ENCODE measurements around the gene ZEB1.
"Not testable (repeated sequence)": the region's sequence is repeated elsewhere in the genome, so short reads cannot be mapped to it uniquely, and the experiment has no call there.

ZEB1 gene

DNA sequence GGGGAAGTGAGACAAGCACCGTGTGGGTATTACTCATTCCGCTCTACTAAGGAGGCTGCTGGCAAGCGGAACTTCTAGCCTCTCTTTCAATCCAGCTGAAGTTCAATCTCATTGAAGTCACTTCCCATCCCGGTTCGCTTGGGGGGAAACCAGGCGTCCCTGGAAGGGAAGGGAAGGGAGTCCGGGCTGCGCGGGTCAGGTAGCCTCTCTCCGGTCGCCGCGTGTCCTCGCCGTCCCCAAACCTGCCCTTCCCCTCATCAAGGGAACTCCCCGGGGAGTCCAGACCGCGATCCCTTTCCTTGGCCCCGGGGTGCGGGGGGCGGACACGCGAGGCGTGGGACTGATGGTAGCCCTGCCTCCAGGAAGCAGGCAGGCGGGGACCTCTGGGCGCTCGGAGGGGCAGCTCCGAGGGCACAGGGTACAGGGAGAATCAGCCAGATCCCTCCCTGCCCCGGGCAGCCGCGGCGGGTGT is 598 bp upstream of the ZEB1 start:
- peak in 1 of 2 donors; percentile 53 for DNase-seq (ENCODE audit: low read depth in 2 of 2)

DNA sequence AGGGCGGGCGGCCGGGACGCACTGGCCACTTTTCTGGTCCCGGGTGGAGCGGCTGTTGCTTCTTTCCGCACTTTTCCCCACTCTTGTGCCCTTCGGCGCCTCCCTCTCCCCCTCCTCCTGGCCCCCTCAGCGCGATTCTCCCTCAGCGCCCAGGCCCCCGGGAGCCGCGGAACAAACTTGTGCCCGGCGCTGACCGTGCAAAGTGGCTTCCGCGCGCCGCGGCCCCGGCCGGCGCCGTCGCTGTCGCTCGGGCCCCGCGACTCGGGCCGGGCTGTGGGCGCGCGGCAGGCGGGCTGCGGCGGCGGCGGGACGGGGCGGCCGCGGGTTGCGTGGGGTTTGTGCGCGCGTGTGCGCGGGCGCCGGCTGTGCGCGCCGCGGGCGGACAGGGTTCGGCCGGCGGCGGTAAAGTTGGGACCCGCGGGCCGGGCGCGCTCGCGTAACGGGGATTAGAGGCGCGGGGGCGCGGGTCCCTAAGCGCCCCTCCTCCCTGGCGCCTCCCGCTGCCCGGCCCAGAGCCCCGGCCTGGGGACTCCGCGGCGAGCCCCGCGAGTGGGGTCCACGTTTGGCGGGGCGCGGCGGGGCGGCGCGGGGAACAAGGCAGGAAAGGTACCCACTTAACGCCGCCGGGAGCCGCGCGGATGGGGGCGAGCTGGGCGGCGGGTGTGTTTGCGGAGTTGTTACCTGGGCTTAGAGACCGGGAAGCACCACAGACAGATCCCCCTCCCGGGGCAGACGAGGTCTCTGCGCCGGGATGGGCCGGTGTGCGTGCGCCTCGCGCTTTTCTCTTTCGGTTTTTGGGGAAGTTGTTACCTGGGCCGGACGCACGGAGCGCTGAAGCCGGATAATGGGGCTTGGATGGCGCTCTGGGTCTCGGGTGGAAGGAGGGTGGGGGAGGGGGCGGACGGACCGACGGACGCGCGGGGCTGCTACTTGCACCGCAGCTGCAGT is 860 bp downstream of the ZEB1 start:
- peak in 1 of 2 donors; percentile 49 for DNase-seq (ENCODE audit: low read depth in 2 of 2)

DNA sequence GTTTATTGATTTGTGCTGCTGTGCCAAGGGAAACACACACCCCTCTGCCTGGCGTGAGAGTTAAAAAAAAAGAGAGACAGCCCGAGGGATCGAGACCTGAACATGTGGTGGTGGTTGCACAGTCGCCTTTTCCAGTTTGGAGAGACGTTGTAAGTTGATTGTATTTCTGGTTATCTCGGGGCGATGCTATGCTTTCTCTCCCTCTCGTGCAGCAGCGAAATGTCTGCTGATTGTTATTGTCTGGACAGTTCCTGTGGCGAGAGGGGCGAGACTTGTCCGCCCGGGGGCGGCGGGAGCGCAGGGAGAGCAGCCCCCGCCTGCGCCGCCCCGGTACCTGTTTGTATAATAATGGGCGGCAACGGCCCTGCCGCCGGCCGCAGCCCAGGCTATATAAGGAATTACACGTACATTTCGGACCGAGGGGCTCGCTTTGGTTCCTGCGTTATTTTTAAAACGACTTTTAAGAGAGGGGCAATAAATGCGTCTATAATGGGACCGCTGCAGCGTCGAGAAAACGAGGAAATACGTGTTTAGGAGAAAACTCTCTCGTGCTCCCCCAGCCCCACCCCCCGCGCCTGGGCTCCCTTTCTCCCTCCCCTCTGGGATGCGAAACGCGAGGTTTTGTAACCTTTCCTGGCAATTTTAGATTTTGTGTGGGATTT is 1.7 kb downstream of the ZEB1 start:
- DNase-seq (ENCODE audit: low read depth in 2 of 2), result no peak

DNA sequence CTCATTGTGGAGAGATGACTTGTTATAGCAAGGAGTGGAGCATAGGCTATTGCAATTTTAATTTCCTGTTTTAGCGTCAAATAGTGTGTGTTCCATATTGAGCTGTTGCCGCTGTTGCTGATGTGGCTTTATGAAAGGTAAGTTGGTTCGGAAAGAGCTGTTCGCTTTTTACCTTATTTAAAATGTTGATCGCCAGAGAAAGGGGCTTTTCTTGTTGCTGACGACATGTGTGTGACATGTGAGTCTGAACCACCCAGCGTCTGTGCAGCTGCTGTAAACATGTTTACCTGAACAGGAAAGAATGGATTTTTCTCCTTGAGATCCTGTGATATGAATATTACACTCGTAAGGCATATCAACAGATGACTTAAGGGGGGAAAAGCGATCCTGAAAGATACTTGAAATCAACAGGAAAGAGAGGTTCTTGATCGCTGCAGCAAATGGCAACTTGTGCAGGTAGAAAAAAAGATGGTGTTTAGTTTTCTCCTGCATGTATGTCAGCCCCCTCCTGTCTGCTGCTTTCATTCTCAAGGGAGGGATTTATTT is 2.5 kb downstream of the ZEB1 start:
- no peak for DNase-seq (ENCODE audit: low read depth in 2 of 2)

DNA sequence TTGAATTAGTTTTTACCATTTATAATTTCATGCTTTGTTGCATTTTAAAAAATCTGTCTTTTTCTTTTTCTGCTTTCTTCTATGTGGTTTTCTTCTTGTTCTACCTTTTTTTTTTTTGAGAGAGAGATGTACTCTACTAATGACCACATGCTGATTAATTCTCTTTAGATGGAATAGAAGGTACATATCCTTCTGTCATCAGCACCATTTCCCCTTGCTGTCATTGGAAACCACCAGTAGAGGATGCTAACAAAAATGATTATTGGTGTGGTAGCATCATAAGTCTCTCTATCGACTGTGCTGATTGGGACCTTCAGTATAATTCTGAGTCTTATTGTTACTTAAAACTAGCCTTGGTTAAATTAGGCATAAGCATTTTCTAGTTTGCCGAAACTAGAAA is 3.6 kb downstream of the ZEB1 start:
- DNase-seq (ENCODE audit: low read depth in 2 of 2), result no peak

DNA sequence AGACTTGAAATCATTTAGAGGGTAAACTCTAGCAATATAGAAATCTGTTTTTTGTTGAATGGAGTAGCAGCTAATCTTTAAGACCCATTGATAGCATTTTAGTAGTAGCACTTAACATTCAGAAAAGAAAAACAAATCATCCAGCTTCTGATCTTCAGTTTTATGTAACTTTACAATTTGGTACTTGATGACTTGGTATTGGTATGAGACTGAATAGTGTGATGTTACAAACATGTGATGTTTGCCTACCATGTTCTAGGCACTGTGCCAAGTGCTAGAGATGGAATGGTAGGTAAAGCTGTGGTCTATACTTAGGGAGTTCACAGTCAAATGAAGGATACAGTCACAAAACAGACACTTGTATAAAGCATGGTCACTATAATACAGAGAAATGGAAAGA is 21.3 kb downstream of the ZEB1 start:
- DNase-seq (ENCODE audit: low read depth in 2 of 2), result no peak

DNA sequence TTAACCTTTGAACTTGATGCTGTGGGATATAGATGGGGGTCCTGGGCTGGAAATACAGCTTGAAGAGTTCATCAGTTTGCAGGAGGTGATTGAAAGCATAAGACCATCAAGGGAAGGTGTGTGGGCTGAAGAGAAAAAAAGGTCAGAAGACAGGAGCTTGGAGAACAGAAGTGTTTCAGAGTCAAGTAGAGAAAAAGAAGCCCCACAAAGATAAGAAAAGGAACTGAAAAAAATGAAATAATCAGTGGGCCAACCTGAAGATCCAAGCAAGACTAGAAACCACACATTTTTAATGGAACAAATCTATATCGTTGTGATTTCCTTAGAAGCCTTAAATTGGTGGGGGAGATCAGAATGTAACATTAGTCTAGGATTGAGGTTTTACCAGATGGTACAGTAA is 22.5 kb downstream of the ZEB1 start:
- DNase-seq (ENCODE audit: low read depth in 2 of 2), result no peak

DNA sequence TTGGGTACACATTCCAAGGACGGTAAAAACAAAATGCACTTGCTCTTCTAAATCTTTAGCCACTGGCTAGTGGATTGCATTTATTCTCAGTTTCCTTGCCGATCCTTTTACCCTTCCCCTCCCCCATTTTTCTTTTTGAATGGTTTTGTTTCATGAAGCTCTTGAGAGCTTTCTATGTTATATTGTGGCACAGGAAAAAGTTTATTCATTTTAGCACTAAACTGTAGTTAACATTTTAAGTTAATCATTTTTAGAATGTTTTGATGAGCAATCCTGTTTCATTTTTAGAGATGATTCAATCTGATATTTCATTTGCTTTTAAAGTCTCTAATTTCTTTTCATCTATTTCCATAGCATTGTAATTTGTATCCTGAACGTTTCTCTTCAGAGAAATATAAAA is 24.0 kb downstream of the ZEB1 start:
- DNase-seq (ENCODE audit: low read depth in 2 of 2), result no peak

DNA sequence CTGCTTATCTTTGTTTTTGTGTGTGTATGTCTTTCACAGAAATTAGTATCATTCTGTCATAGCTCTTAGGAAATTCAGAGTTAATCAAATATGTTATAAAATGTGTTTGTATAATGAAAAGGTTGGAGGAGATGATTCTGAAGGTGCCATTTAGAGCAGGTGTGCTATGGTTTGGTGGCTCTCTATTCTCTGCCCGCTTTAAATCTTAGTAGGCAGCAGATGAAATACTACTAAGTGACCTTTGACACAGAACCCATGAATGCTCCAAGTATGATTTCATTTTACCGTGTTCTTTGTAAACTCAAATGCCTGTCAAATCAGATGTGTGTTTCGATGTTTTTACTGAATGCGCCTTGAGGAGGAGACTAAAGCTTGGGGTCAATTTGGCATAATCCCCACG is 24.5 kb downstream of the ZEB1 start:
- no peak for DNase-seq (ENCODE audit: low read depth in 2 of 2)

DNA sequence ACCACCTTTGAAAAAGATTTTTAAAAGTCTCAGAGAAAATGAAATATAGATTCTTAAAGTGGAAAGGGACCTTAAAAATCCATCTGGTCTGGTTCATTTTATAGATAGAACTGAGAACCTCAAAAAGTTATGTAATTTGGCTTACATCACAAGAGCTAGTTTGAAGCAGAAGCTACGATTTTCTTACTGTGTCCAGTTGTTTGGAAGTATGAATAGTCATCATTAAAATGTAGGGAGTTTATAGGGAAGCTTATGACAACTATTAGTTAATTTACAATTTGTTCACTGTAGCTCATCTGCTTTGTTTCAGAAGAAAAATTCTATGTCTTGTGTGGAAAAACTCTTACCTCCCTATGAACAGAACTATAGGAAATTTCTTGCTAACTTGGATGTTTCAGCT is 26.9 kb downstream of the ZEB1 start:
- DNase-seq (ENCODE audit: low read depth in 2 of 2), result no peak

DNA sequence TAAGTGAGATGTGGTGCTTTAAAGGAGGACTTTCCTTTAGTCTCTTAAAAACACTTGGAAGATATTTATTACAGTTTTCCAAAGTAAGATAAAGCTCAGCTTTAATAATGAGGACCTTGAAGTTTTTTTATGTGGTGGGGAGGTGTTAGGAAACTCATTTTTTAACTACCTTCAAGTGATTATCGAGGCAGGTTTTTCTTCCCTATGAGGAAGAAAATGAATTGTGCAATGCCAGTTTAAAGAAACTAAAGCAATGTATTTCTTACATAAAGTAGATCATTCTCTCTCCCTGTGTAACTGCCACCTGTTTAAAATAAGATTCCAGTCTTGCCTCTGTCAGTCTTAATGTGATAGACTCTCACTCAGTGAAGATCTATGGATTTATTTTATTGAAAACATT is 27.9 kb downstream of the ZEB1 start:
- no peak for DNase-seq (ENCODE audit: low read depth in 2 of 2)

DNA sequence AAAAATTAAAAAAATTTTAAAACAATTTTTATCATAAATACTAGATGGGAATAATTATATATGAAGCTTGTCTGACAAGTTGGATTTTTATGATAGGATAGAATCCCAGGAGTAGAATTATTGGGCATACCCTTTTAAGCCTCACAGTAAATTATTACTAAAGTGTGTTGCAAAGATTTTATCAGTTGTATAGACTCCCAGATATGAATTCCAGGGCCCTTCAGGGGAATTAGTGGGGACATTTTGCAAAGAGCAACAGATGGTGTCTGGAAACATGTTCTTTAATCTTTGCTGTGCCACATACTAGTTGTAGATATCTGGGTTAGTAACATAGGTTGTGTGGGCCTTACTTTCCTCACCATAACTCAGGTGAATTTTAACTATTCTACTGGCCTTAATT is 28.7 kb downstream of the ZEB1 start:
- DNase-seq (ENCODE audit: low read depth in 2 of 2), result no peak

DNA sequence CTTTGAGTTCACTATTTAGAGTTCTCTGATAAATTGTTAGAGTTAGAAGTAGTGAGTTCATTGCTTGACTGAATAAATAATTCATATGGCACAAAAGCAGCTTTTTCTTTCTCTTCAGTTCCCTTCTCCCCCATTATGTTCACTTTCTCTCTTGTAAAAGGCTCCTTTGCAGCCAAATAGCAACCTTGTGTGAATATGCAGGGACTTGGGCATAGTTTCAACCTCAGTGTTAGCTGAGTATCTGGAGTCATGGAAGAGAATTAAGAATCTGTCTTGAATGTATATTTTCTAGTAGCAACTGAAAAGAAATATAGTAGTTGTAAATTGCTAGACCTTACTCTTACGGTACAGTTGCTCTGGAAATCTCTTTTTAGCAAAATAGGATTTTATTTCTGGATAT is 31.9 kb downstream of the ZEB1 start:
- DNase-seq (ENCODE audit: low read depth in 2 of 2), result no peak

DNA sequence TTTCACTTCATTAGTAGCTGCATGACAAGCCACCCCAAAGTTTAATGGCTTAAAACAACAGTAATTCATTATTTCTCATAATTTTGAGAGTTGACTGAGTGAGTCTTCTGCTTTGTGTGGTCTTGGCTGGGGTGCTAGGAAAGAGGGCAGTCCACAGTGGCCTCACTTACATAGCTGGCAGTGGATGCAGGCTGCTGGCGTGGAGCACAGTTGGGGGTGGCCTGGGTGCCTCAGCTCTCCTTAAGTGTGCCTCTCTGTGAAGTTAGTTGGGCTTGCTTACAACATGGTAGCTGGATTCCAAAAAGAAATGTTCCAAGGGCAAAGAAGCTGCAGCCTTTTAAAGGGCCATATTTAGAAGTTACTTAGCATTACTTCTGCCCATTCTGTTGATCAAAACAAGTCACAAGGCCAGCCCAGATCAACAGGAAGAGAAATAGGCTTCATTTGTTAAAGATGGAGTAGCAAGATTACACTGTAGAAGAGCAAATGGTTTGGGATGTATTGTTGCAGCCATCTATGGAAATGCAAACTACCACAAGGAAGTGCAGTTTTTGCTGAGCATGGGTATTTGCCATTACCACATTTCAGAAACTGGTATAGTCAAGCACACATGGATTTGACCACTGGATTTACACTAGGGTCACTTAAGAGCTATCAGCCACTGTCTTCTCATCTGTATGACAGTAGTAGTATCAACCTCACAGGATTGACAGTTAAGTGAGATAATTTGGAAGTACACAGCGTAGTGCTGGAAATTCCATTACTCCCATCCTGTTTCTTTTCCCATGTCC is 33.6 kb downstream of the ZEB1 start:
- no peak for DNase-seq (ENCODE audit: low read depth in 2 of 2)

DNA sequence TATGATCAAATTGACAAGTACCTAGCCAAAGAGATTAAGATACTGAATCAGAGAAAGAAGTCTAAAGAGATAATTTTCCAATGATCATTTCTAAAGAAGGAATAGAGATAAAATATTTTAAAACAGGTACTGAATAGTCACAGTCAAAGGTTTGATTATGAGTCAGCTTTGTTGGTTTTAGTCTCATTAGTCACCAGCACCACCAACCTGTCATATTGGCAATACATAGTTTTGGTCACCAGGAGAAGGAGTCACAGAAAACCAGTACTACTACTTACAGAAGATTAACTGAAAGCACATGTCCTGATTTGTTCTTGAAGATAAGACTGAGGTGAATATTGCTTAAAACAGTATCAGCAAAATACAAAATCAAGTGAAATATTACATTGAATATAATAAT is 34.6 kb downstream of the ZEB1 start:
- peak in 1 of 2 donors; percentile 23 for DNase-seq (ENCODE audit: low read depth in 2 of 2)

DNA sequence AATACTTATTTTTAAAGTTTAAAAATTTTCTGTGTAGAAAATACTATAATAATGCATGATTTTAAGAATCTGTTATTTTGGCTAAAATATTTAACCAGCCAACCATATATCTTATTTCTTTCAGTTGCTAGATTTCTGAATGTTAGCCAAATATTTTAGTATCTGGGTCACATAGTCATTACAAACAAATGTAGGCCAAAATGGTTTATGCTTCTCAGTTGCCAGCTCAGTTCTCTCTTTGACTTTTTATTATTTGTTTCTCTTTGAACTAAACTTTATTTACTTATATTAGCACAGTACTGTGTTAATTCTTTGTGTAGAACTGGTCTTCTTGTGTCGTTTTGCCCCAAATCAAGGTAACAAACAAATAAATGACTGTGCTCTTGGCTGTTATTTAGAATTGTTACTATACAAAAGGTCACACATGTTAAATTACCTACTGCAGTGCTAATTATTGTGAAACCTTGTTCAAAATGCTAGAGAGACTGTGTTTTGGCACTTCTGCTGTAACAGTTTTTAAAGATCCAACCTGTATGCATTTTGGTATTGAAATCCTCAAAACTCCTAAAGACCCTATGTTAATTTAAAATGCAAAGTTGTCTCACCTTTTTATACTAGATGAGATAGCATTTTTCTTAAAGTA is 39.8 kb downstream of the ZEB1 start:
- DNase-seq (ENCODE audit: low read depth in 2 of 2), result no peak

DNA sequence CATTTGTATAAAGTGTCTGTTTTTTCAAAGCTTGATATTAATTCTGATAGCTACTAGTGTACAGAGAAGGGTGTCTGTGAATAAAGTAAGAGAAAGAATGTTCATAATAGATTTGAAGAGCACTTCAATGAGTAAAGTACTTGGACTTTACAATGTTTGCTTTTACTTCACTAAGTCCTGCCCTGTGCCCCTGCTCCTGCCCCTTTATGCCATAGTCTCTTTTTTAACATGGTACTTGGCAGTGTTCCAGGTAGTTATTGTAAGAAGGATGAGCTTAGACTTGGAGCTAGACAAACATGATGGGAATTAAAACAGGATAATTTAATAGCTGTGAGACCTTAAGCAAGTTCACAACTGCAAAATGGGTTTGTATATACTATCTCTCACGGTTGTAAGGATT is 41.0 kb downstream of the ZEB1 start:
- DNase-seq (ENCODE audit: low read depth in 2 of 2), result no peak

DNA sequence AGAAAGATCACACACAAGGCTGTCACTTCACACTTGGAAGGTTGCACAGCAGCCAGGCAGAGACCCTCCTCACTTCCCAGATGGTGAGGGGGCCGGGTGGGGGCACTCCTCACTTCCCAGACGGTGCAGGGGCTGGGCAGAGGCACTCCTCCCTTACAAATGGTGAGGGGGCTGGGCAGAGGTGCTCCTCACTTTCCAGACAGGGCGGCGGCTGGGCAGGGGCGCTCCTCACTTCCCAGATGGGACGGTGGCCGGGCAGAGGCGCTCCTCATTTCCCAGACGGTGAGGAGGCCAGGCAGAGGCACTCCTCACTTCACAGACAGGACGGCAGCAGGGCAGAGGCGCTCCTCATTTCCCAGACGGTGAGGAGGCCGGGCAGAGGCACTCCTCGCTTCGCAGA is 42.5 kb downstream of the ZEB1 start:
- DNase-seq (ENCODE audit: low read depth in 2 of 2), result not testable (repeated sequence)

DNA sequence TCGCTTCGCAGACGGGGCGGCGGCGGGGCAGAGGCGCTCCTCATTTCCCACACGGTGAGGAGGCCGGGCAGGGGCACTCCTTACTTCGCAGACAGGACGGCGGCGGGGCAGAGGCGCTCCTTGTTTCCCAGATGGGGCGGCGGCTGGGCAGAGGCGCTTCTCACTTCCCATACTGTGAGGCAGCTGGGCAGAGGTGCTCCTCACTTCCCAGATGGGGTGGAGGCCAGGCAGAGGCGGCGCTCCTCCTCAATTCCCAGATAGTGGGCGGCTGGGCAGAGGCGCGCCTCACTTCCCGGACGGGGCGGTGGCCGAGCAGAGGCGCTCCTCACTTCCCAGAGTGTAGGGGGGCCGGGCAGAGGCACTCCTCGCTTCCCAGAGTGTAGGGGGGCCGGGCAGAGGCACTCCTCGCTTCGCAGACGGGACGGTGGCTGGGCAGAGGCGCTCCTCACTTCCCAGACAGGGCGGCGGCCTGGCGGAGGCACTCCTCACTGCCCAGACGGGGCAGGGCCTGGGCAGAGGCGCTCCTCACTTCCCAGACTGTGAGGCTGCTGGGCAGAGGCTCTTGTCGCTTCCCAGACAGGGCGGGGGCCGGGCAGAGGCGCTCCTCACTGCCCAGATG is 43.1 kb downstream of the ZEB1 start:
- no peak for DNase-seq (ENCODE audit: low read depth in 2 of 2)

DNA sequence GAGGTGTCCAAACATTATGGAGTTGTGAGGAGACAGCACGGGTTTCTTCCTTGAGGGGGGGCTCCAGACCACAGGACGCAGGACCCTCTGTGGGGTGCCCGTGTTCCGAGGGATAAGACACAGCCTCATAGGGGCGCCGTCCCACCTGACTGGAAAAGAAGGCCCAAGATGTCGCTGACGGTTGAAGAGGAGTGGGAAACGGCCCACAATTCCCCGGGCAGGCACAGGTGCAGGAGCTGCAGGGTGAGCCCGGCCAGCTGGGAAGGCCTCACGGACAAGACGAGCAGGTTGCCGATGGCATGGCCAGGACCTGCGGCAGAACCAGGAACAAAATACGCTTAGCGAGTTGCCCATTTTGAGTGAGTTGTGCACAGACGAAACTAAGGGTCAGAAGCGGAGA is 44.7 kb downstream of the ZEB1 start:
- not testable (repeated sequence) for DNase-seq (ENCODE audit: low read depth in 2 of 2)

DNA sequence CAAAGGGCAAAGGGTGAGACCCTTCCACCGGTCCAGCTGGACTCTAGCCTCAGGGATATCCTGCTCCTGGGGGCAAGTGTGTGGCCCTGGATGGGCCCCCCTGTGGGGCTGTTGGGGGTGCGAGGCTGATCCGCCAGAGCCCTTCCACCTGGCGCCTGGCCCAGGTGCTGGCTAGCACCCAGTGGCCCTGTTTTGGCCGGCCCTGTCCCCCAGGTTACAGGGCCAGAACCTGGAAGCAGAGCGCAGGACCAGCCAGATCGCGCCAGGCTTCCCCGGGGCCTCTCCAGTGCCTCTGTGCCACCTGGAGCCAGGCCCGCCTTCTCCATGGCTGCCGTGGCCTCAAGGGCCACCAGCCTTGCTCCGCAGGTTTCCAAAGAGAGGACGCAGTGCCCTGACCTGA is 45.2 kb downstream of the ZEB1 start:
- not testable (repeated sequence) for DNase-seq (ENCODE audit: low read depth in 2 of 2)

All from stimulated activated CD4-positive, alpha-beta T cell treated with anti-CD3 and anti-CD28 coated beads, Interleukin-1b, Interleukin-23, amount 100 ng/mL, for 4 hours (primary cell).